OCI-LY1 (cell line): ENCODE results near the gene CFAP97D2.
"Not testable (repeated sequence)": the region's sequence is repeated elsewhere in the genome, so short reads cannot be mapped to it uniquely, and the experiment has no call there.

Experiments
- H2AFZ ChIP-seq: fragments of 200-600 bp; sonication (generic), shearing (Covaris generic); 2 replicates; pipeline ENCODE4 v1.6.0; 2014; ENCODE audit warnings: antibody characterized with exemption, mild to moderate bottlenecking, low read length
- H3F3A ChIP-seq: fragments of 200-600 bp; sonication (generic), shearing (Covaris generic); 2 replicates; pipeline ENCODE4 v1.6.0; 2014; ENCODE audit warnings: mild to moderate bottlenecking, antibody characterized with exemption, low read length, moderate library complexity; ENCODE audit not compliant: insufficient read depth
- H3K27ac ChIP-seq: fragments of 200-600 bp; sonication (generic); 2 replicates; pipeline ENCODE4 v1.5.1; 2014; ENCODE audit warnings: low read length, mixed run types, mild to moderate bottlenecking, low read depth; ENCODE audit not compliant: poor library complexity, severe bottlenecking
- H3K27me3 ChIP-seq: fragments of 200-600 bp; sonication (generic); 2 replicates; pipeline ENCODE4 v1.6.0; 2014; ENCODE audit warnings: antibody characterized with exemption, mild to moderate bottlenecking, low read length, moderate library complexity; ENCODE audit not compliant: insufficient read depth
- H3K36me3 ChIP-seq: fragments of 200-600 bp; sonication (generic); 2 replicates; pipeline ENCODE4 v1.6.1; 2014; ENCODE audit warnings: mild to moderate bottlenecking, antibody characterized with exemption, low read length, moderate library complexity, mixed read lengths; ENCODE audit not compliant: insufficient read depth
- H3K4me1 ChIP-seq: fragments of 200-600 bp; sonication (generic); 2 replicates; pipeline ENCODE4 v1.5.1; 2014; ENCODE audit warnings: mild to moderate bottlenecking, low read length, moderate library complexity; ENCODE audit not compliant: insufficient read depth, severe bottlenecking
- H3K4me2 ChIP-seq: fragments of 200-600 bp; sonication (generic), shearing (Covaris generic); 2 replicates; pipeline ENCODE4 v1.6.1; 2014; ENCODE audit warnings: low read length
- H3K4me3 ChIP-seq: fragments of 200-600 bp; sonication (generic); 2 replicates; pipeline ENCODE4 v1.5.1; 2014; ENCODE audit warnings: low read length, low read depth, mild to moderate bottlenecking, mixed read lengths; ENCODE audit not compliant: poor library complexity, severe bottlenecking
- H3K79me2 ChIP-seq: fragments of 200-600 bp; shearing (Covaris generic); 2 replicates; pipeline ENCODE4 v1.6.1; 2016; ENCODE audit warnings: mixed run types, low read length, mixed read lengths; ENCODE audit not compliant: insufficient read depth
- H3K9ac ChIP-seq: fragments of 200-600 bp; sonication (generic), shearing (Covaris generic); 2 replicates; pipeline ENCODE4 v1.6.1; 2014; ENCODE audit warnings: mild to moderate bottlenecking, low read length, mixed read lengths
- H3K9me2 ChIP-seq: fragments of 200-600 bp; sonication (generic), shearing (Covaris generic); 2 replicates; pipeline ENCODE4 v1.6.1; 2014; ENCODE audit warnings: low read depth, mild to moderate bottlenecking, low read length, mixed read lengths
- H3K9me3 ChIP-seq: fragments of 200-600 bp; shearing (Covaris generic); 2 replicates; pipeline ENCODE4 v1.6.1; 2014; ENCODE audit warnings: low read length, mixed read lengths
- H4K20me1 ChIP-seq: fragments of 200-600 bp; sonication (generic), shearing (Covaris generic); 2 replicates; pipeline ENCODE4 v1.6.0; 2016; ENCODE audit warnings: mild to moderate bottlenecking, low read length; ENCODE audit not compliant: insufficient read depth
- EZH2 ChIP-seq: fragments of 200-600 bp; sonication (generic), shearing (Covaris generic); IDR thresholded peaks from 2 replicates; pipeline ENCODE4 v1.8.0; 2017; ENCODE audit warnings: borderline replicate concordance, mixed run types, mild to moderate bottlenecking, antibody characterized with exemption, low read length, moderate library complexity, mixed read lengths
- TF ChIP-seq, protein P1 (sequence below): fragments of 200-600 bp; sonication (generic), shearing (Covaris generic); IDR thresholded peaks from 2 replicates; pipeline ENCODE4 v1.5.1; 2017; ENCODE audit warnings: mild to moderate bottlenecking, antibody characterized with exemption, low read length, moderate library complexity, mixed read lengths

Gene CFAP97D2

DNA sequence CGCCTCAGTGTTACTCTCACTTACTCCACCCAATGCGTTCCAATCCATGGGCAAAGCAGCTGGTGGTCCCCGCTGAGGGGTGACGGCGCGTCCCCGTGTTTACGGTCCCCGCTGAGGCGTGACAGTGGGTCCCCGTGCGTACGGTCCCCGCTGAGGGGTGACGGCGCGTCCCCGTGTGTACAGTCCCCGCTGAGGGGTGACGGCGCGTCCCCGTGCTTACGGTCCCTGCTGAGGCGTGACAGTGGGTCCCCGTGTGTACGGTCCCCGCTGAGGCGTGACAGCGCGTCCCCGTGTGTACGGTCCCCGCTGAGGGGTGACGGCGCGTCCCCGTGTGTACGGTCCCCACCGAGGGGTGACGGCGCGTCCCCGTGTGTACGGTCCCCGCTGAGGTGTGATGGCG lies 19.5 kb downstream of the CFAP97D2 start:
- H3K36me3 ChIP-seq, result no peaks in the 10 kb centered on the region
- no peaks in the 10 kb centered on the region for H4K20me1 ChIP-seq
- no peak overlapping the region for H3K4me2 ChIP-seq
- H2AFZ ChIP-seq, result no peak overlapping the region
- no peaks in the 10 kb centered on the region for H3K9me2 ChIP-seq
- TF ChIP-seq, protein P1, sequence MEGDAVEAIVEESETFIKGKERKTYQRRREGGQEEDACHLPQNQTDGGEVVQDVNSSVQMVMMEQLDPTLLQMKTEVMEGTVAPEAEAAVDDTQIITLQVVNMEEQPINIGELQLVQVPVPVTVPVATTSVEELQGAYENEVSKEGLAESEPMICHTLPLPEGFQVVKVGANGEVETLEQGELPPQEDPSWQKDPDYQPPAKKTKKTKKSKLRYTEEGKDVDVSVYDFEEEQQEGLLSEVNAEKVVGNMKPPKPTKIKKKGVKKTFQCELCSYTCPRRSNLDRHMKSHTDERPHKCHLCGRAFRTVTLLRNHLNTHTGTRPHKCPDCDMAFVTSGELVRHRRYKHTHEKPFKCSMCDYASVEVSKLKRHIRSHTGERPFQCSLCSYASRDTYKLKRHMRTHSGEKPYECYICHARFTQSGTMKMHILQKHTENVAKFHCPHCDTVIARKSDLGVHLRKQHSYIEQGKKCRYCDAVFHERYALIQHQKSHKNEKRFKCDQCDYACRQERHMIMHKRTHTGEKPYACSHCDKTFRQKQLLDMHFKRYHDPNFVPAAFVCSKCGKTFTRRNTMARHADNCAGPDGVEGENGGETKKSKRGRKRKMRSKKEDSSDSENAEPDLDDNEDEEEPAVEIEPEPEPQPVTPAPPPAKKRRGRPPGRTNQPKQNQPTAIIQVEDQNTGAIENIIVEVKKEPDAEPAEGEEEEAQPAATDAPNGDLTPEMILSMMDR, result no peak
- TF ChIP-seq EZH2, result no peak
- H3K9me3 ChIP-seq, result no peaks in the 10 kb centered on the region
- no peak overlapping the region for H3K4me3 ChIP-seq
- no peaks in the 10 kb centered on the region for H3F3A ChIP-seq
- no peak overlapping the region for H3K9ac ChIP-seq
- no peaks in the 10 kb centered on the region for H3K27me3 ChIP-seq
- H3K79me2 ChIP-seq, result no peaks in the 10 kb centered on the region
- H3K4me1 ChIP-seq, result no peaks in the 10 kb centered on the region
- H3K27ac ChIP-seq, result no peak overlapping the region

GRCh38 chr13:114199526-114199925 lies 20.5 kb downstream of the CFAP97D2 start:
- H3K9ac ChIP-seq, H2AFZ ChIP-seq, H3F3A ChIP-seq, H3K4me2 ChIP-seq, H3K36me3 ChIP-seq, H3K9me2 ChIP-seq, H4K20me1 ChIP-seq, H3K27me3 ChIP-seq, H3K9me3 ChIP-seq, H3K4me1 ChIP-seq, H3K79me2 ChIP-seq, H3K27ac ChIP-seq, H3K4me3 ChIP-seq: not testable (repeated sequence)

GRCh38 chr13:114199954-114200353 lies 20.9 kb downstream of the CFAP97D2 start:
- Histone ChIP-seq H3K4me1 (no peaks in the 10 kb centered on the region), H4K20me1 (no peaks in the 10 kb centered on the region), H3K36me3 (no peaks in the 10 kb centered on the region), H3K4me3 (no peak overlapping the region), H2AFZ (no peak overlapping the region), H3K9me3 (no peaks in the 10 kb centered on the region), H3K9me2 (no peaks in the 10 kb centered on the region), H3K79me2 (no peaks in the 10 kb centered on the region), H3F3A (no peaks in the 10 kb centered on the region), H3K27me3 (no peaks in the 10 kb centered on the region), H3K9ac (no peak overlapping the region), H3K27ac (no peak overlapping the region), H3K4me2 (no peak overlapping the region)
- TF ChIP-seq, protein P1, result no peak

- H4K20me1 ChIP-seq, result no peaks in the 10 kb centered on the region
- H3K36me3 ChIP-seq, result no peaks in the 10 kb centered on the region
- no peak overlapping the region for H2AFZ ChIP-seq
- H3K9me3 ChIP-seq, result no peaks in the 10 kb centered on the region
- H3K9ac ChIP-seq, result no peak overlapping the region
- H3K27ac ChIP-seq, result no peak overlapping the region
- no peaks in the 10 kb centered on the region for H3K9me2 ChIP-seq
- H3K4me1 ChIP-seq, result no peaks in the 10 kb centered on the region
- H3K4me3 ChIP-seq, result no peak overlapping the region
- TF ChIP-seq, protein P1, result no peak
- TF ChIP-seq EZH2, result no peak
- H3F3A ChIP-seq, result no peaks in the 10 kb centered on the region
- no peak overlapping the region for H3K4me2 ChIP-seq
- H3K79me2 ChIP-seq, result no peaks in the 10 kb centered on the region
- no peaks in the 10 kb centered on the region for H3K27me3 ChIP-seq
Observed at GRCh38 chr13:114200399-114200911, 21.4 kb downstream of the CFAP97D2 start.
